Sigmoid colon (tissue), 7 donors: ENCODE measurements around the gene ESPNL. TPM values are rescaled to one million over a fixed set of nuclear protein-coding genes. Genes with fewer than 3 reads are reported as not detected.

Source experiments
- DNase-seq: peaks from one replicate; pipeline ENCODE4 v3.0.0-alpha.2; 2019
- H3K27ac ChIP-seq, 4 donors: fragments of 200-600 bp; sonication (generic); one replicate each; pipeline ENCODE4 v1.5.1; 2016 to 2019; ENCODE audit warnings: mild to moderate bottlenecking in 1 of 4
- H3K27me3 ChIP-seq, 3 donors: fragments of 200-600 bp; sonication (generic); one replicate each; pipeline ENCODE4 v1.5.1; 2019; ENCODE audit warnings: mild to moderate bottlenecking in 1 of 3
- H3K36me3 ChIP-seq, 4 donors: fragments of 200-600 bp; sonication (generic); one replicate each; pipeline ENCODE4 v1.5.1; 2016 to 2019
- H3K4me1 ChIP-seq, 4 donors: fragments of 200-600 bp; sonication (generic); one replicate each; pipeline ENCODE4 v1.5.1; 2017 to 2019
- H3K4me3 ChIP-seq, 4 donors: fragments of 200-600 bp; sonication (generic); one replicate each; pipeline ENCODE4 v1.5.1; 2017 to 2019; ENCODE audit warnings: mild to moderate bottlenecking in 2 of 4, moderate library complexity in 1 of 4
- H3K9me3 ChIP-seq, 4 donors: fragments of 200-600 bp in 3 of 4; sonication (generic) in 3 of 4; one replicate each; pipeline versions ENCODE4 v1.5.1 to v1.6.1; 2013 to 2019
- EP300 ChIP-seq, 4 donors: sonication (generic); formaldehyde crosslinking; IDR thresholded peaks; one replicate each; pipeline ENCODE4 v1.6.1; 2017; ENCODE audit warnings: antibody characterized with exemption in 4 of 4
- POLR2A ChIP-seq, 2 donors: fragments of 450-650 bp; IDR thresholded peaks; one replicate each; pipeline ENCODE4 v1.6.1; 2016; ENCODE audit warnings: antibody characterized with exemption in 2 of 2, mild to moderate bottlenecking in 2 of 2, moderate library complexity in 2 of 2
- POLR2AphosphoS5 ChIP-seq, 4 donors: sonication (generic); formaldehyde crosslinking; IDR thresholded peaks; one replicate each; pipeline ENCODE4 v1.6.1; 2017; ENCODE audit warnings: antibody characterized with exemption in 4 of 4
- WGBS, 2 donors: extraction: QIAGEN DNeasy Blood & Tissue Kit; methylation state at CpG; one replicate each; pipeline ENCODE4 v1.1.7; 2013; 5-methylcytosine and 5-hydroxymethylcytosine counted together
- intact Hi-C: fragments of 100-400 bp; cut with DNase I; formaldehyde crosslinking; loops from one replicate; pipeline ENCODE4 v1.15.1; 2023
- polyA plus RNA-seq, 3 donors: library from polyadenylated mRNA; stranded (reverse); fragments of 200-250 nt; gene quantifications; one replicate each; pipeline ENCODE4 v1.2.3, GENCODE V29; 2013
- total RNA-seq, 4 donors: library from RNA; depleted of rRNA; stranded (reverse); fragments of >200 nt; gene quantifications; one replicate each; pipeline ENCODE4 v1.1.0, GENCODE V29; 2016
- TF ChIP-seq, protein P1 (sequence below), 4 experiments: fragments of 450-650 bp in 3 of 4; fragments of 200-600 bp in 1 of 4; IDR thresholded peaks; one replicate each; pipeline ENCODE4 v1.5.1; 2016 to 2019; ENCODE audit warnings: antibody characterized with exemption in 4 of 4, mild to moderate bottlenecking in 3 of 4, moderate library complexity in 2 of 4
- donor health status: healthy with polysubstance abuse.
- donor health status: Bipolar disorder and iron deficiency.
- donor health status: healthy.

The ESPNL gene
- total and polyA plus RNA-seq, 7 donors, result 0.36 to 2.0 (median 0.58) TPM; not detected in 3

DNA sequence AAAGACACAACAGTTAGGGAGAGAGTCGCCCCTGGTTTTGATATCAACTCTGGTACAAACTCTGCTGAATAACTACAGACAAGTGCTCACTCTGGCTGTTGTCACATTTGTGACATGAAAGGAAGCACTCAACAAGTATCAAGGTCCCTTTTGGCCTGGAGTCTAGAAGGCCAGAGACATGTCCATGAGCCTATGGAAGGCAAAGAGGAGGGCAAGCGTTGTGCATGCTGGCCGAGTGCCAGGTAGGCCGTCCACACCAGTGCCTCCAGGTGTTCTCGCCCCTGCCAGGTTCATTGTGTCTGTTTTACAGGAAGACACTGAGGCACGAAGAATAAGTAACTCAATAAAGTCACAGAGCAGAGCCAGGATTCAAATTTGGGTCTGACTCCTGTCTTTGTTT lies 82.2 kb downstream of the ESPNL start:
- no peak overlapping the region for H3K4me3 ChIP-seq
- no peaks in the 10 kb centered on the region for H3K9me3 ChIP-seq
- intact Hi-C loops, result no loop called here
- H3K4me1 ChIP-seq, result no peaks in the 10 kb centered on the region
- no peak for DNase-seq
- TF ChIP-seq, protein P1, sequence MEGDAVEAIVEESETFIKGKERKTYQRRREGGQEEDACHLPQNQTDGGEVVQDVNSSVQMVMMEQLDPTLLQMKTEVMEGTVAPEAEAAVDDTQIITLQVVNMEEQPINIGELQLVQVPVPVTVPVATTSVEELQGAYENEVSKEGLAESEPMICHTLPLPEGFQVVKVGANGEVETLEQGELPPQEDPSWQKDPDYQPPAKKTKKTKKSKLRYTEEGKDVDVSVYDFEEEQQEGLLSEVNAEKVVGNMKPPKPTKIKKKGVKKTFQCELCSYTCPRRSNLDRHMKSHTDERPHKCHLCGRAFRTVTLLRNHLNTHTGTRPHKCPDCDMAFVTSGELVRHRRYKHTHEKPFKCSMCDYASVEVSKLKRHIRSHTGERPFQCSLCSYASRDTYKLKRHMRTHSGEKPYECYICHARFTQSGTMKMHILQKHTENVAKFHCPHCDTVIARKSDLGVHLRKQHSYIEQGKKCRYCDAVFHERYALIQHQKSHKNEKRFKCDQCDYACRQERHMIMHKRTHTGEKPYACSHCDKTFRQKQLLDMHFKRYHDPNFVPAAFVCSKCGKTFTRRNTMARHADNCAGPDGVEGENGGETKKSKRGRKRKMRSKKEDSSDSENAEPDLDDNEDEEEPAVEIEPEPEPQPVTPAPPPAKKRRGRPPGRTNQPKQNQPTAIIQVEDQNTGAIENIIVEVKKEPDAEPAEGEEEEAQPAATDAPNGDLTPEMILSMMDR (IDR thresholded peaks at IDR 0.05), result no peak
- TF ChIP-seq POLR2A (IDR thresholded peaks at IDR 0.05) (no peak), EP300 (IDR thresholded peaks at IDR 0.05) (no peak), POLR2AphosphoS5 (IDR thresholded peaks at IDR 0.05) (no peak)
- H3K27me3 ChIP-seq, result no peaks in the 10 kb centered on the region
- H3K27ac ChIP-seq, result no peak overlapping the region
- H3K36me3 ChIP-seq, result peaks cover 70 to 100% (median 82%) of the 10 kb centered on the region in 4 donors
- WGBS, 2 donors, result 67 to 84% methylated on average over 6 of the region's 6 CpGs

Other genes starting within 250 kb of the ESPNL start
- gene RAMP1, start 240.7 kb upstream of the ESPNL start, total RNA-seq, result 100 to 1,000 TPM; 324 to 788 (median 447) TPM
- gene RAMP1, start 240.7 kb upstream of the ESPNL start, polyA plus RNA-seq, result 10 to 100 TPM in 2 of 3 donors, not detected in 1; 13.2 to 50.1 TPM
- gene UBE2F, start 133.3 kb upstream of the ESPNL start, total RNA-seq, result 10 to 100 TPM; 50.7 to 81.5 (median 66.4) TPM
- gene UBE2F, start 133.3 kb upstream of the ESPNL start, polyA plus RNA-seq, result 100 to 1,000 TPM in 1 of 3 donors, 10 to 100 TPM in 2; 51.9 to 115 (median 73.3) TPM
- 10 to 100 TPM; 10.3 to 14.4 (median 11.7) TPM for gene SCLY, start 39.3 kb upstream of the ESPNL start, total RNA-seq
- gene SCLY, start 39.3 kb upstream of the ESPNL start, polyA plus RNA-seq, result 10 to 100 TPM in 2 of 3 donors, 1 to 10 TPM in 1; 5.4 to 19.5 (median 10.4) TPM
- gene KLHL30, start 38.3 kb downstream of the ESPNL start, total RNA-seq, result 1 to 10 TPM in 1 of 4 donors, under 1 TPM in 3; 0.49 to 3.6 (median 0.76) TPM
- under 1 TPM in 1 of 3 donors, not detected in 2; 0.19 TPM for gene KLHL30, start 38.3 kb downstream of the ESPNL start, polyA plus RNA-seq
- gene ERFE, start 58.6 kb downstream of the ESPNL start, total RNA-seq, result under 1 TPM in 2 of 4 donors, not detected in 2; 0.49 to 0.71 TPM
- gene ERFE, start 58.6 kb downstream of the ESPNL start, polyA plus RNA-seq, result under 1 TPM in 1 of 3 donors, not detected in 2; 0.42 TPM
- gene ILKAP, start 103.4 kb downstream of the ESPNL start, total RNA-seq, result 10 to 100 TPM; 32.2 to 57.3 (median 45.3) TPM
- 10 to 100 TPM; 26.4 to 40.6 (median 28.0) TPM for gene ILKAP, start 103.4 kb downstream of the ESPNL start, polyA plus RNA-seq
- 10 to 100 TPM; 13.2 to 27.3 (median 18.1) TPM for gene HES6, start 139.7 kb downstream of the ESPNL start, total RNA-seq
- 10 to 100 TPM; 40.7 to 59.2 (median 52.3) TPM for gene HES6, start 139.7 kb downstream of the ESPNL start, polyA plus RNA-seq
- 10 to 100 TPM in 1 of 4 donors, 1 to 10 TPM in 3; 7.7 to 11.8 (median 9.2) TPM for gene PER2, start 188.3 kb downstream of the ESPNL start, total RNA-seq
- gene PER2, start 188.3 kb downstream of the ESPNL start, polyA plus RNA-seq, result 1 to 10 TPM; 3.7 to 7.1 (median 4.2) TPM
- gene TRAF3IP1, start 220.2 kb downstream of the ESPNL start, total RNA-seq, result 10 to 100 TPM; 17.5 to 20.8 (median 18.2) TPM
- gene TRAF3IP1, start 220.2 kb downstream of the ESPNL start, polyA plus RNA-seq, result 10 to 100 TPM in 1 of 3 donors, 1 to 10 TPM in 2; 6.9 to 13.2 (median 7.2) TPM